Endometrium (tissue), 2 donors: Measurements from ENCODE around the gene C6orf89.

Source experiments
- FAIRE-seq: peaks from 2 replicates; lab custom pipeline; 2012; peaks lifted over from hg19 to GRCh38; lab: Jason Lieb, UNC
- donor health status: control.
- donor health status: control.

C6orf89 gene

GRCh38 chr6:36885461-36886401, at the start of gene C6orf89:
Gene C6orf89, plus strand, starts transcription at chr6:36885952. Its CDS starts 13,493 bp downstream, at chr6:36899445.
- peak; percentile 76 for FAIRE-seq

DNA sequence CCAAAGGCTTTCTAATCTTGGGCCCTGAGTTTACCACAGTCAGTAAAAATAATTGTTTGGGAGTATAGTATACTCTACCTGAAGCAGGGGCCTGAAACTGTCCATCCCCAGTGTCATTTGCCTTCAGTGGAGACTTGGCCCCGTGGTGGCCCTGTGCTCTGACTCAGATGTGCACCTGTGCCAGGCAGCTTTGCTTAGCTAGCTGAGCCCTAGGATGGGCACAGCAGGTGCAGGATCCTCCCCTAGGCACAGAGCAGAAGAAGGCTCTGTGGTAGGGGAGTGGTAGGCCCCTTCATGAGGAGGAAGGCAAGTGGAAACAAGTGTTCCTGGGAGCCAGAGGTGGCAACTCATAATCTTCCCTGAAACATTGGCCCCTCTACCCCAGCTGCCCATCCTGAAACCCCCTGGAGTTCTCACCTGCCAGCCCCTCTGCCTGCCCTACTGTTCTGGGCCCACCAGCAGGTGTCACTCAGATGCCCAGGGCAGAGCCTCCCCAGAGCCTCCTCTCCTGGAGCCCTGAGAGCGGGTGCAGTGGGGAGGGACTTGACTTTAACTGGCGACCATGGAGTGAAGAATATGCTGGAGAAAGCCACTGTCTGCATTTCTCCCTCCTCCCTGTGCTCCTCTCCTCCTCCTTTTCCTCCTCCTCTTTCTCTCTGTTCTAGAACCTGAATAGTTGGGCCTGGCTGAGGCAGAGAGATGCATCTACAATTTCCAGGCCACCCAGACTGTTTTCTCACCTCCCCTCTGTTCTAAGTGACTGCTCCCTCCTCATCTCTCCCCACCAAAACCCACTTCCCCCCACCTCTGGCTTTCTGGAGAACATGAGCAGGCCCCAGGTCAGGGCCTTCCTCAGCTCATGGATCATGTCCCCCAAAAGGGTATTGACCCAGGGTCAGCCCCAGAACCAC, 49.4 kb upstream of the C6orf89 start:
- no peak for FAIRE-seq

- FAIRE-seq = no peak
These were observed 48.8 kb upstream of the C6orf89 start for GRCh38 chr6:36837022-36837339.

DNA sequence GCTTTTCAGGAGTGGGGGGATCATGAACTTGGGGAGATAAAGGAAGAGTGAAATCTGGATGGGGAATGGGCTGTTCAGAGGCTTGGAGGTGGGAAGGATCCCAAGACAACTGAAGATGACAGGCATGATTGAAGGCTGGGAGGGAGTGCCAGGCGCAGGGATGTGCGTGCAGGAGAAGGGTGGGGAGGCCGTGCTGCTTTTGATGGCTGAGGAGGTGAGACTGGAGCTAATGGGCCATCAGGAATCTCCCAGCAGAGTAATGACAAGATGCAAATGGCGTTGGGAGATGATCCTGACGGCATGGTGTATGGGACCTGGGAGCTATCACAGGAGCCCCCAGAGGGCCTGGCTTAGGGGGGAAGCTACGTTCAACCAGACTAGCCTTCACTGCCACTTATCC, 48.1 kb upstream of the C6orf89 start:
- FAIRE-seq = no peak

GRCh38 chr6:36838896-36839748, 46.6 kb upstream of the C6orf89 start, which contains the start of gene CPNE5:
Gene CPNE5, minus strand, starts transcription at chr6:36839444. Its CDS starts 67 bp downstream, at chr6:36839377.
- no peak for FAIRE-seq

DNA sequence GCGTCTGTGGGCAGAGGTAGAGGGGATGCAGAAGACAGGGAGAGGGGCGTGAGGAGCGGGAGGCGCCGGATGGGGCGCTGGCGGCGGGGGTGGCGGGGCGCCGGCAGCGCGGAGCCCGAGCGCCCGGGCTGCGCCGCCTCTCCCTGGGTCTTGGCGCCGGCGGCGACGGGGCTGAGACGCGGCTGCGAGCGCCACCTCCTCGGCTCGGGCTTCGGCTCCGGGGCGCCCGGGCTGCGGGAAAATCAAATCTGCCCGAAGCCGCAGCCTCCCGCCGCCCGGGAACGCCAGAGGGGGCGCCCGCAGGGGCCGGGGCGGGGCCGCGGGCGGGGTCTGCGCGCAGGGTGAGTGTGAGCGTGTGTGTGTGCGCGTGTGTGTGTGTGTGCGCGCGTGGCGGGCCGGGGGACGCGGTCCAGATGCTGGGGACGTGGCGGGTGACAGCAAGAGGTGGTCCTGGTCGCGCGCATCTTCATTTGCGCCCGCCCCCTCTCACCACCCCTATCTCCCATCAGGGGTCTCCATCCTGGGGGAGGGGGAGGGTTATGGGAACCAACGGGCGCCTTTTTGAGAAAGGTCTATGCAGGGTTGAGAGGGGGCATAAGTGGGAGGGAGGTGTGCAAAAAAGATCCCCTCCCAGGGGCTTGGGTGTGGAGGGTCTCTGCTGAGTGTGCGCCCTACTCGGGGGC, 45.9 kb upstream of the C6orf89 start:
- no peak for FAIRE-seq

GRCh38 chr6:36840432-36841403, 45.0 kb upstream of the C6orf89 start:
- no peak for FAIRE-seq

- no peak for FAIRE-seq
These were observed 44.0 kb upstream of the C6orf89 start for GRCh38 chr6:36841756-36842155.

DNA sequence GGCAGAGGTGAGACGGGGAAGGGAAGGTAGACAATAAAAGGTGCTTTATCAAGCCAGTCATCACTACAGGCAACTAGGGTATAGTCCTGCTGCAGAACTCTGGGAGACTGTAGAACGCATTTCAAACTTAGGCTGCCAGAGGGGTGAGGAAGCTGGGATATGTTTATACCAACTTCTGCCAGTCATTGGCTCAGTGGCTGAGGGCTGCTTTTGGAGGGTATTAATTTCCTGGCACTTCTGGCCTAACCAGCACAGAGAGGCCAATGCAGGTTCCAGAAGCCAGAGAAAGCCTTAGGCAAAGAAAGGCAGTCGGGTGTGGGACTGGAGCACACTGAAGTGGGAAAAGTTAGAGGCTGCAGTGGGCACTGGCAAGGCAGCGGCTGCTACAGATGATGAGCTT, 42.6 kb upstream of the C6orf89 start:
- FAIRE-seq = no peak

GRCh38 chr6:36844232-36845170, 41.3 kb upstream of the C6orf89 start:
- no peak for FAIRE-seq

- no peak for FAIRE-seq
These were observed 40.5 kb upstream of the C6orf89 start for GRCh38 chr6:36845233-36845632.

DNA sequence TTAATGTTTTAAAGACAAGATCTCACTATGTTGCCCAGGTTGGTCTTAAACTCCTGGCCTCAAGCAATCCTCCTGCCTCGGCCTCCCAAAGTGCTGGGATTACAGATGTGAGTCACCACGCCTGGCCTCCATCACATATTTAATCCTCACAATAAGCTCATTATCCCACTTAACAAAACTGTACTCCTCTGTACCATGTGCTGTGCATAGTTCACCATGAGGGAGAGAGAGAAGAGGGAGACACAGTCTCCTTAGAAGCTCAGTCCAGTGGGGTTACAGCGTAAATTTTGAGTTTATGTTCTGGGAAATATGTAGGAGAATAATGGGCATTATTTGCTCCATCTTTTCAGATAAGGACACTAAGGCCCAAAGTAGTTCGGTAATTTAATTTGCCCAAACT, 38.6 kb upstream of the C6orf89 start:
- FAIRE-seq = no peak

- no peak for FAIRE-seq
These were observed 37.8 kb upstream of the C6orf89 start for GRCh38 chr6:36847991-36848390.

DNA sequence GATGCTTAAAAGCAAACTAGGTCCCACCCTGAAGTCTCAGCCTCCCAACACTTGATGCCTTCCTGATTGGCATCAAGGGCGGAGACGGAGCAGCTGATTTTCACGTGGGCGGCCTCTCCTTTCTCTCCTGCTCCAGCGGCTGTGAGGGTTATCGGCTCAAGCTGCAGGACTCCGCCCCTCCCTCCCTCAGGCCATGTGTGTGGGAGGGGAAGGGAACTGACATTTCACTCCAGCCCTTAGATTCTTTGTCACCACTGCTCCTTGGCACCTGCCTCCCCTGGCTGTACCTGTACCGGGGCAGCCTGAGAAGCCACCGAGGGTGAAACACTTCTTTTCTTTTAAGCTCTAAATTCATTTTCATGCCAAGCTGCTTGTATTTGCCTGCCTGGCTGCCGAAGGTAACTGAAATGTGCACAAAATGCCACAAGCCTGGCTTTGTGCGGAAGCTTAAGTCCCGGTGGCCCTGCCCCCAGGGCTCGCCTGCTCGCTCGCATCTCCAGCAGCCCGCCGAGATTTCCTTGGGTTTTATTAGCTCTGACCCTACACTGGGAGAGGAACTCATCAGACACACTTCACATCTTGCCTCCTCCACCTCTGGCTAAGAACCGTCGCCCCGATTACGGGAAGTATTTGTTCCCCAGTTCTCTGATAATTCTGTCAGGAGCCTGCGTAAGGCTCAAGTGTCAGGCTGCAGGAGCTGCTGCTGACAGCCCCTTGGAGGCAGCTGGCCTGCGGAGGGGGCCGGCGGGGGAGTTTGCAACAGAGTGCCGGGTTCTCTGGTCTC, 36.9 kb upstream of the C6orf89 start:
- FAIRE-seq = no peak

DNA sequence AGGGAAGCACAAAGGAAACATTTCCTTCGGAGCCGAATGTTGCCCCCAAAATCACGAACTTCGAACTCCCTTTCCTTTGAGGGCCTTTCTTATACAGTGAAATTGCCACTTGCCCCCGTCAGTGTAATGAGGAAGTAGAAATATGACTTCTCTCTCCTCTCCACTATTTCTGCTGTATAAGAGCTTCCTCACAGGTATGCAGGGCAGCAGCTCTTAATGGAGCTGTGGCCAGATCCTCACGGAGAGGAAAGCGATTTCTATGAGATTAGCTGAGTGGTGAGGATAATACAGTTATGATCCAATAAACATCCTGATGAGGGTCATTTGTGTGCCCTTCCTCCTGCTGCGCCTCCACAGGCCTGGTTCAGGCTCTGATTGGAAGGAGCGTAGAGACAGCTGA, 35.7 kb upstream of the C6orf89 start:
- FAIRE-seq = no peak

- no peak for FAIRE-seq
These were observed 34.6 kb upstream of the C6orf89 start for GRCh38 chr6:36851149-36851614.

DNA sequence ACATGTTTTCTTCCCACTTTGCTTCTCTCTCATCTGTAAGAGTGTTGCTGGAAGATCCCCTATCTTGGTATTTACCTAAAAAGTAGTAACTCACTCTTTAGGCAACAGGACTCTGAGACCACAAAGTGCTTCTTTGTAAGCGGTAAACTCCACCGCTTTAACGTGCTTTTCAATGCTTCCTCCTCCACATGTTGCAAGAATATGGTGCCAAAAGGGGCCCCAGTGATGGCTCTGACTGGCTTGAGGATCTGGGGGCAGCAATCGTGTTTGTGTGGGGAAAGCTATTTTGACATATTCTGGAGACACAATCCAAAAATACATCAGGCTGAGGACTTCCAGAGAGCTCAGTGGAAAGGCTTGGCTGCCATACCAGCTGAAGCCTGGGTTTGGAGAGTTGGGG, 34.1 kb upstream of the C6orf89 start:
- FAIRE-seq = no peak
